Hepatocyte (in vitro differentiated cells): ENCODE results near the gene P2RX4. TPM values are rescaled to one million over a fixed set of nuclear protein-coding genes. Genes with fewer than 3 reads are reported as not detected.
"Not testable (repeated sequence)": the region's sequence is repeated elsewhere in the genome, so short reads cannot be mapped to it uniquely, and the experiment has no call there.

Experiments
- DNase-seq: peaks from one replicate; pipeline ENCODE4 v3.0.0-alpha.2; 2016; ENCODE audit warnings: low spot score
- H2AFZ ChIP-seq: fragments of 200-600 bp; sonication (generic); 2 replicates; pipeline ENCODE4 v1.6.0; 2016; ENCODE audit warnings: antibody characterized with exemption, mild to moderate bottlenecking
- H3K27ac ChIP-seq: fragments of 200-600 bp; sonication (generic); 2 replicates; pipeline ENCODE4 v1.5.1; 2016; ENCODE audit warnings: mild to moderate bottlenecking
- H3K27me3 ChIP-seq: fragments of 200-600 bp; sonication (generic); 2 replicates; pipeline ENCODE4 v1.6.1; 2016
- H3K36me3 ChIP-seq: fragments of 200-600 bp; sonication (generic); replicated peaks from 2 replicates; pipeline ENCODE4 v1.5.1; 2016; ENCODE audit warnings: low read depth; ENCODE audit not compliant: insufficient read depth
- H3K4me1 ChIP-seq: fragments of 200-600 bp; sonication (generic); 2 replicates; pipeline ENCODE4 v1.5.1; 2016; ENCODE audit warnings: mild to moderate bottlenecking, moderate library complexity; ENCODE audit not compliant: insufficient read depth
- H3K4me2 ChIP-seq: fragments of 200-600 bp; sonication (generic); 2 replicates; pipeline ENCODE4 v1.6.0; 2016
- H3K4me3 ChIP-seq: fragments of 200-600 bp; sonication (generic); 2 replicates; pipeline ENCODE4 v1.5.1; 2016; ENCODE audit warnings: mild to moderate bottlenecking
- H3K79me2 ChIP-seq: fragments of 200-600 bp; sonication (generic); 2 replicates; pipeline ENCODE4 v1.6.0; 2017; ENCODE audit warnings: mild to moderate bottlenecking
- H3K9me2 ChIP-seq: fragments of 200-600 bp; sonication (generic); replicated peaks from 2 replicates; pipeline ENCODE4 v1.6.0; 2017; ENCODE audit warnings: mild to moderate bottlenecking; ENCODE audit not compliant: insufficient read depth
- H3K9me3 ChIP-seq: fragments of 200-600 bp; sonication (generic); 2 replicates; pipeline ENCODE4 v1.5.1; 2016; ENCODE audit warnings: low read depth, mild to moderate bottlenecking
- H4K20me1 ChIP-seq: fragments of 200-600 bp; sonication (generic); 2 replicates; pipeline ENCODE4 v1.6.0; 2016; ENCODE audit warnings: mild to moderate bottlenecking; ENCODE audit not compliant: insufficient read depth, poor library complexity, severe bottlenecking
- EZH2 ChIP-seq: fragments of 200-600 bp; sonication (generic); IDR thresholded peaks from 2 replicates; pipeline ENCODE4 v1.6.1; 2016; ENCODE audit warnings: antibody characterized with exemption, mild to moderate bottlenecking, borderline replicate concordance
- EZH2phosphoT487 ChIP-seq: fragments of 200-600 bp; sonication (generic); IDR thresholded peaks from one replicate; pipeline ENCODE4 v1.6.1; 2018; ENCODE audit warnings: antibody characterized with exemption, mild to moderate bottlenecking, low read depth, moderate library complexity; ENCODE audit not compliant: unreplicated experiment, severe bottlenecking
- WGBS: methylation state at CpG from one replicate; pipeline ENCODE4 v1.1.6; 2016; ENCODE audit warnings: low lambda C conversion rate; ENCODE audit errors: missing lambda C conversion rate; 5-methylcytosine and 5-hydroxymethylcytosine counted together
- polyA plus RNA-seq: library from polyadenylated mRNA; unstranded; fragments of >200 nt; fragmentation: Nextera tagmentation; extraction: Ambion mirVana; gene quantifications from 2 replicates; pipeline ENCODE4 v1.2.1, GENCODE V29; 2016
- total RNA-seq: library from RNA; depleted of rRNA; stranded (reverse); fragments of >200 nt; gene quantifications from 2 replicates; pipeline ENCODE4 v1.2.3, GENCODE V29; 2014
- TF ChIP-seq, protein P1 (sequence below): fragments of 200-600 bp; sonication (generic); IDR thresholded peaks from 2 replicates; pipeline ENCODE4 v1.5.1; 2016; ENCODE audit warnings: antibody characterized with exemption, mild to moderate bottlenecking; ENCODE audit not compliant: poor library complexity

Gene P2RX4
- total and polyA plus RNA-seq, 2 experiments from 2014 or later, result 81.8 to 94.6 TPM

DNA sequence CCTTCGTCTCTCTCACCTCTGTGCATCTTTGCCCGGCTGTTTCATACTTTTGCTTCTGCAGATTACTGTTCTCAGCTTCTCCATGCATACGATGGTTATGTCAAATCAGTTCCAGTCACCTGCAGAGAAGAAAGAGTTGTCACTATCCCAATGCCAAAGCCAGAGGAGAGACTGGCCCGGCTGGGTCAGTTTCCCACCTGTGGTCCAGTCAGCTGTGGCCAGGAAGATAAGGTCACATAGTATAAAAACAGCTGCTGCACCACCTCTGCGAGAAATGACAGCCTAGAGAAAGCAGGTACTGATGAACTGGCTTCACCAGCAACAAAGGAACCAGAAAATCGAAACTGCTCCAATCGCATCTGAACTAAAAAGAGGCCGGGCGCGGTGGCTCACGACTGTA is 6.4 kb upstream of the P2RX4 start:
- Histone ChIP-seq H3K27ac (no peak overlapping the region), H3K36me3 (no peaks in the 10 kb centered on the region), H3K27me3 (no peaks in the 10 kb centered on the region), H3K9me2 (no peaks in the 10 kb centered on the region), H4K20me1 (no peaks in the 10 kb centered on the region), H2AFZ (no peak overlapping the region), H3K79me2 (no peaks in the 10 kb centered on the region), H3K4me1 (peaks cover 4% of the 10 kb centered on the region), H3K4me3 (no peak overlapping the region), H3K4me2 (peak overlapping the region; percentile 45), H3K9me3 (no peaks in the 10 kb centered on the region)
- DNase-seq, result no peak
- TF ChIP-seq EZH2, result no peak
- TF ChIP-seq, protein P1, sequence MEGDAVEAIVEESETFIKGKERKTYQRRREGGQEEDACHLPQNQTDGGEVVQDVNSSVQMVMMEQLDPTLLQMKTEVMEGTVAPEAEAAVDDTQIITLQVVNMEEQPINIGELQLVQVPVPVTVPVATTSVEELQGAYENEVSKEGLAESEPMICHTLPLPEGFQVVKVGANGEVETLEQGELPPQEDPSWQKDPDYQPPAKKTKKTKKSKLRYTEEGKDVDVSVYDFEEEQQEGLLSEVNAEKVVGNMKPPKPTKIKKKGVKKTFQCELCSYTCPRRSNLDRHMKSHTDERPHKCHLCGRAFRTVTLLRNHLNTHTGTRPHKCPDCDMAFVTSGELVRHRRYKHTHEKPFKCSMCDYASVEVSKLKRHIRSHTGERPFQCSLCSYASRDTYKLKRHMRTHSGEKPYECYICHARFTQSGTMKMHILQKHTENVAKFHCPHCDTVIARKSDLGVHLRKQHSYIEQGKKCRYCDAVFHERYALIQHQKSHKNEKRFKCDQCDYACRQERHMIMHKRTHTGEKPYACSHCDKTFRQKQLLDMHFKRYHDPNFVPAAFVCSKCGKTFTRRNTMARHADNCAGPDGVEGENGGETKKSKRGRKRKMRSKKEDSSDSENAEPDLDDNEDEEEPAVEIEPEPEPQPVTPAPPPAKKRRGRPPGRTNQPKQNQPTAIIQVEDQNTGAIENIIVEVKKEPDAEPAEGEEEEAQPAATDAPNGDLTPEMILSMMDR, result no peak
- no peak for TF ChIP-seq EZH2phosphoT487
- WGBS, result 71% methylated on average over 11 of the region's 11 CpGs

- H3K4me2 ChIP-seq, result no peak overlapping the region
- no peak for DNase-seq
Measured at GRCh38 chr12:121205491-121205890, 4.4 kb upstream of the P2RX4 start.

DNA sequence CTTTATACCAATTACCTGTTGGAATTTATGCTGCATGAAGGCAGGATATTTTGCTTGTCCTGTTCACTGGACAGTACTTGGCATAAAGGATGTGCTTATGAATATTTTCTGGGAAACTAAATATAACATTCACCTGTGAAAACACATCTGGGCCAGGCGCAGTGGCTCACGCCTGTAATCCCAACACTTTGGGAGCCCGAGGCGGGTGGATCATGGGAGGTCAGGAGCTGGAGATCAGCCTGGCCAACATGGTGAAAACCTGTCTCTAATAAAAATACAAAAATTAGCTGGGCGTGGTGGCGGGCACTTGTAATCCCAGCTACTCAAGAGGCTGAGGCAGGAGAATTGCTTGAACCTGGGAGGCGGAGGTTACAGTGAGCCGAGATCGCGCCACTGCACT is 1.4 kb upstream of the P2RX4 start:
- H3K9me2 ChIP-seq, H3K4me3 ChIP-seq, H4K20me1 ChIP-seq, H3K36me3 ChIP-seq, H3K4me2 ChIP-seq, DNase-seq, H2AFZ ChIP-seq, H3K9me3 ChIP-seq, H3K27me3 ChIP-seq, H3K27ac ChIP-seq: not testable (repeated sequence)
- peaks cover 12% of the 10 kb centered on the region for H3K4me1 ChIP-seq
- 95% methylated on average over 10 of the region's 10 CpGs for WGBS
- H3K79me2 ChIP-seq, result peaks cover 24% of the 10 kb centered on the region

More at GRCh38 chr12:121205491-121205890, 4.4 kb upstream of the P2RX4 start:
- Histone ChIP-seq H3K4me1 (peaks cover 8% of the 10 kb centered on the region), H3K27ac (no peak overlapping the region), H4K20me1 (no peaks in the 10 kb centered on the region), H3K9me3 (no peaks in the 10 kb centered on the region), H3K4me3 (no peak overlapping the region), H3K9me2 (no peaks in the 10 kb centered on the region), H3K36me3 (no peaks in the 10 kb centered on the region), H2AFZ (no peak overlapping the region), H3K79me2 (peaks cover 2% of the 10 kb centered on the region), H3K27me3 (no peaks in the 10 kb centered on the region)
- 92% methylated on average over 7 of the region's 7 CpGs for WGBS
- TF ChIP-seq EZH2 (no peak), EZH2phosphoT487 (no peak)
- TF ChIP-seq, protein P1, result no peak

DNA sequence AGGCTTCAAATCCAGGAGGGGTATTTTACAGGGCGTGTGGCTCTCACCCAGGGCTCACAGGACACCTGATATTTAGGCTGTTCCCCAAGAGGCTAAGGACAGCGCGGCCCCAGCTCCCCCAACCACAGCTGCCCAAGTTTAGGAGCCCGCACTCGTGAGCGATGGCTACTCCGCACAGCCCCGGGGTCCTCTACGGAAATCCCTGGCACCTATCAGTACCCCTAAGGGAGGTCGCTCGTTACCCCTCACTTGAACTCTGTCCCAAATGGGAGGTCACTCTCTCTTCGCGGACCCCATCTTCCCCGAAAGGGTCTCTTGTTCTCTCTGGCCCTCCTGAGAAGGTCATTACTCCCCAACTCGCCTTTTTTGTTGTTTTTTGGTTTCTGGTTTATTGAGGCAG is 708 bp upstream of the P2RX4 start:
- Histone ChIP-seq H3K4me1 (peaks cover 18% of the 10 kb centered on the region), H3K4me2 (peak overlapping the region; percentile 90), H3K79me2 (peaks cover 24% of the 10 kb centered on the region), H2AFZ (peak overlapping the region; percentile 75), H3K4me3 (peak overlapping the region; percentile 71), H4K20me1 (no peaks in the 10 kb centered on the region), H3K9me2 (no peaks in the 10 kb centered on the region), H3K27ac (peak overlapping the region; percentile 96), H3K9me3 (no peaks in the 10 kb centered on the region), H3K27me3 (no peaks in the 10 kb centered on the region), H3K36me3 (no peaks in the 10 kb centered on the region)
- 90% methylated on average over 15 of the region's 15 CpGs for WGBS
- no peak for DNase-seq
- TF ChIP-seq EZH2phosphoT487, result no peak
- TF ChIP-seq, protein P1, result no peak
- no peak for TF ChIP-seq EZH2
